Cardiac fibroblast (primary cell): ENCODE data around the gene TNS3.

Source experiments
- DNase-seq, 2 donors: peaks; one replicate each; pipeline versions ENCODE4 v3.0.0 to v3.0.0-alpha.2; 2010; ENCODE audit warnings: low read depth in 2 of 2
- H3K4me3 ChIP-seq, 2 donors: replicated peaks in 1 of 2; 1 replicate in 1 of 2; 2 replicates in 1 of 2; pipeline ENCODE4 v1.5.1; 2011; ENCODE audit warnings: low read depth in 2 of 2, low read length in 2 of 2, mild to moderate bottlenecking in 2 of 2, moderate library complexity in 1 of 2
- TF ChIP-seq, protein P1 (sequence below): IDR thresholded peaks from one replicate; pipeline ENCODE4 v1.5.1; 2011; ENCODE audit warnings: low read depth, mild to moderate bottlenecking, low read length, inconsistent platforms

Gene TNS3

DNA sequence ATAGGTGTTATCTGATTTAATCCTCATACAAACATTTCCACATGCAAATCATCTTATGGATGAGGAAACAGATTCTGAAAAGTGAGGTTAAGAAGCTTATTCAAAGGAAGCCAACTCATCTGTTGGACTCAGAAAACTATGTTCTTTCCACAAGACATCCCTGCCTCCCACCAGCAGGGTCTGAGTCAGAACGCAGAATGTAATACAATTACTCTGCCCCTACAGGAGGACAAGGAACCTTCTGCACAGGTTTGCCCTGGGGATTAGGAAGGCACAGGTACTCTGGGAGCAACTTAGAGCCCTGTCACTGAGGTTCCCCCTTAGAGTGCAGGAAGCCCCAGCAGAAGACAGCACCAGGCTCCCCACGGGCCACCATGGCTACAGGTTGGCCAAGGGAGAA, 255.7 kb downstream of the TNS3 start:
- DNase-seq: peak; percentile 66 to 92
- H3K4me3 ChIP-seq: peak overlapping the region in 1 of 2 donors; percentile 57
- TF ChIP-seq, protein P1, sequence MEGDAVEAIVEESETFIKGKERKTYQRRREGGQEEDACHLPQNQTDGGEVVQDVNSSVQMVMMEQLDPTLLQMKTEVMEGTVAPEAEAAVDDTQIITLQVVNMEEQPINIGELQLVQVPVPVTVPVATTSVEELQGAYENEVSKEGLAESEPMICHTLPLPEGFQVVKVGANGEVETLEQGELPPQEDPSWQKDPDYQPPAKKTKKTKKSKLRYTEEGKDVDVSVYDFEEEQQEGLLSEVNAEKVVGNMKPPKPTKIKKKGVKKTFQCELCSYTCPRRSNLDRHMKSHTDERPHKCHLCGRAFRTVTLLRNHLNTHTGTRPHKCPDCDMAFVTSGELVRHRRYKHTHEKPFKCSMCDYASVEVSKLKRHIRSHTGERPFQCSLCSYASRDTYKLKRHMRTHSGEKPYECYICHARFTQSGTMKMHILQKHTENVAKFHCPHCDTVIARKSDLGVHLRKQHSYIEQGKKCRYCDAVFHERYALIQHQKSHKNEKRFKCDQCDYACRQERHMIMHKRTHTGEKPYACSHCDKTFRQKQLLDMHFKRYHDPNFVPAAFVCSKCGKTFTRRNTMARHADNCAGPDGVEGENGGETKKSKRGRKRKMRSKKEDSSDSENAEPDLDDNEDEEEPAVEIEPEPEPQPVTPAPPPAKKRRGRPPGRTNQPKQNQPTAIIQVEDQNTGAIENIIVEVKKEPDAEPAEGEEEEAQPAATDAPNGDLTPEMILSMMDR: peak; percentile 65

- TF ChIP-seq, protein P1: no peak
- DNase-seq: no peak
- no peak overlapping the region for H3K4me3 ChIP-seq
Observed at GRCh38 chr7:47325337-47325736, 256.6 kb downstream of the TNS3 start.

- TF ChIP-seq, protein P1: no peak
- DNase-seq: no peak
- H3K4me3 ChIP-seq: no peak overlapping the region
Observed at GRCh38 chr7:47323904-47324303, 258.0 kb downstream of the TNS3 start.

- H3K4me3 ChIP-seq: no peak overlapping the region
- TF ChIP-seq, protein P1: no peak
- no peak for DNase-seq
Observed at GRCh38 chr7:47322731-47323130, 259.2 kb downstream of the TNS3 start.

GRCh38 chr7:47320296-47320695, 261.6 kb downstream of the TNS3 start:
- no peak for DNase-seq

DNA sequence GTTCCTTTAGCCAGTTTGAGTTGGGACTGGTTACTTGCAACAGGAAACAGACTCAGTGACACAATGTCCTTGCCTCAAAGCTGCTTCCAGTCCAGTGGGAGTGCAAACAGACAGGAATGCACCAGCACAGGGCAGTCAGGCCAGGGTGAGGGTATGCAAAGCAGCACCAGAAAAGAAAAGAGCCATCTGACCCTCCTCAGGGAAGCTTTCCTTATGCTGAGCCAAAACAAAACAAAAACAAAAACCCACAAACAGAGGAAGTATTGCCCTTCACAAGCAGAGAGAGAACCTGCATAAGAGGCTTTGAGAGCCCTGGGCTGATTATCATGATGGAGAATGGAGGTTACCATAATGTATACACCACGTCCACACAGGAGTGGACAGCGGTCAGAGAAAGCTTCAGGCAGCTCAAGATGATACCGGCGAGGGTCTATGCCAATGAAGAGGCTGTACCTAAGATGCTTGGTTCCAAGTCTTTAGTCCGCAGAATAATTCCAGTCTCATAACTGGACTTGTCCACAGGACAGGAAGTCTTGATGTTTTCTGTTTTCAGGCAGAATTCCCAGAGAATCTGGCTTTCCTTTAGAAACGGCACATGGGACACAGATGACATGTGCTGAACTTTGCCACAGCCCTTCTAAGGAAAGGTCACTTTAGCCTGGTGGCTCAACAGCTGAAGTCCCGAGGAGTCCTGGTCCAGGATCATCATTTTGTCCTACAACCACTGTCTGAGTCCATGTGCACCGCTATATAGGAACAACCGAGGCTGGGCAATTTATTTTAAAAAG, 263.3 kb downstream of the TNS3 start:
- TF ChIP-seq, protein P1: no peak
- H3K4me3 ChIP-seq: no peak overlapping the region

More at GRCh38 chr7:47320296-47320695, 261.6 kb downstream of the TNS3 start:
- H3K4me3 ChIP-seq: no peak overlapping the region
- TF ChIP-seq, protein P1: no peak

DNA sequence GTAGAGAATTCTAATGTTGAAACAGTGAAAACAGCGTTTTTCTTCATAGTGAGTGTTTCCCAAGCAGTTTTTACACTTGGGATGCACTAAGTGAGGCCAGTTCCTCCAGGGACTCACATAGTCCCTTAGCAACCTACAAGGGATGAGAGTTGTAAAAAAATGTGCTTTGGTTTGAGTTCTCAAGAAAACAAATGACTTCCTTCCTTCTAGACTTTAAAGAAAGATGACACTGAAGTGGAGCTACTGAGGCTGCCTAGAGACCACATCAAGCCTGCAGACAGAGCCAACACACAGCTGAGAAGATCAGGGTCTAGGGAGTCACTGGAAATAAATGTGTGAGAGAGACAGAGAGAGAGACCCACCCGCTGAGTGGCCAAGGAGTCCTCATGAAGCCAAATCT, 264.4 kb downstream of the TNS3 start:
- no peak overlapping the region for H3K4me3 ChIP-seq
- TF ChIP-seq, protein P1: no peak
- no peak for DNase-seq

More for the DNA sequence above, 263.3 kb downstream of the TNS3 start:
- DNase-seq: no peak
